Psoas muscle (tissue), 8 donors: ENCODE data around the gene FNBP1. TPM values are rescaled to one million over a fixed set of nuclear protein-coding genes. Genes with fewer than 3 reads are reported as not detected.
"Not testable (repeated sequence)": the region's sequence is repeated elsewhere in the genome, so short reads cannot be mapped to it uniquely, and the experiment has no call there.

Source experiments
- ATAC-seq, 4 donors: fragments of 200-7000 bp; cut with Tn5 transposase; one replicate each; pipeline ENCODE4 v1.9.1; 2020; ENCODE audit warnings: moderate library complexity in 3 of 4, mild to moderate bottlenecking in 2 of 4
- DNase-seq, 2 donors: peaks; one replicate each; pipeline ENCODE4 v3.0.0-alpha.2; 2020
- H3K27ac ChIP-seq: fragments of 200-600 bp; one replicate; pipeline ENCODE4 v1.8.0; 2022
- H3K27me3 ChIP-seq, 3 donors: fragments of 200-600 bp in 1 of 3; one replicate each; pipeline versions ENCODE4 v1.6.1 to v1.8.0; 2013 to 2022; ENCODE audit warnings: low read length in 2 of 3, mild to moderate bottlenecking in 2 of 3, moderate library complexity in 1 of 3; ENCODE audit not compliant: insufficient read depth in 3 of 3
- H3K36me3 ChIP-seq, 2 donors: fragments of 200-600 bp in 1 of 2; one replicate each; pipeline versions ENCODE4 v1.6.1 to v1.8.0; 2013 to 2022; ENCODE audit warnings: low read depth in 1 of 2, mild to moderate bottlenecking in 1 of 2, moderate library complexity in 1 of 2; ENCODE audit not compliant: insufficient read depth in 1 of 2
- H3K4me1 ChIP-seq: fragments of 200-600 bp; one replicate; pipeline ENCODE4 v1.8.0; 2022
- H3K4me3 ChIP-seq: fragments of 200-600 bp; one replicate; pipeline ENCODE4 v1.8.0; 2022; ENCODE audit warnings: mild to moderate bottlenecking
- H3K9me3 ChIP-seq: fragments of 200-600 bp; one replicate; pipeline ENCODE4 v1.8.0; 2022
- WGBS, 3 donors: extraction: QIAGEN DNeasy Blood & Tissue Kit; methylation state at CpG; one replicate each; pipeline versions ENCODE4 v1.1.6 to v1.1.7; 2013; 5-methylcytosine and 5-hydroxymethylcytosine counted together
- intact Hi-C, 2 donors: fragments of 100-400 bp; cut with DNase I; formaldehyde crosslinking; loops; one replicate each; pipeline versions ENCODE4 v1.11.0 to v1.14.2; 2022
- polyA plus RNA-seq, 3 donors: library from polyadenylated mRNA; stranded (reverse); fragments of 200-250 nt; gene quantifications; one replicate each; pipeline ENCODE4 v1.2.3, GENCODE V29; 2013
- total RNA-seq, 4 donors: library from RNA; stranded (reverse); fragmentation: NEBNext Ultra II Directional in 2 of 4; extraction: Animal tissue kit (Norgen Biotek cat#: 25700) in 2 of 4; gene quantifications; one replicate each; pipeline versions ENCODE4 v1.2.1 to v1.2.4, GENCODE V29; 2021 to 2023
- TF ChIP-seq, protein P1 (sequence below): fragments of 200-600 bp; IDR thresholded peaks from one replicate; pipeline ENCODE4 v1.8.0; 2022; ENCODE audit warnings: antibody characterized with exemption
- donor health status: healthy with polysubstance abuse.
- donor health status: DM: no; HTN: no; CAD: no; lungs with moderate emphysema.
- donor health status: Bipolar disorder and iron deficiency.
- donor health status: healthy.
- donor health status: DM: yes; HTN: yes; CAD: no.
- donor health status: DM: no; HTN: no; CAD: no.
- donor health status: DM: no; HTN: no; CAD: no.
- donor health status: DM: yes; HTN: yes; CAD: no.

Gene FNBP1
- total and polyA plus RNA-seq, 7 donors = 4.6 to 30.5 (median 27.2) TPM

DNA sequence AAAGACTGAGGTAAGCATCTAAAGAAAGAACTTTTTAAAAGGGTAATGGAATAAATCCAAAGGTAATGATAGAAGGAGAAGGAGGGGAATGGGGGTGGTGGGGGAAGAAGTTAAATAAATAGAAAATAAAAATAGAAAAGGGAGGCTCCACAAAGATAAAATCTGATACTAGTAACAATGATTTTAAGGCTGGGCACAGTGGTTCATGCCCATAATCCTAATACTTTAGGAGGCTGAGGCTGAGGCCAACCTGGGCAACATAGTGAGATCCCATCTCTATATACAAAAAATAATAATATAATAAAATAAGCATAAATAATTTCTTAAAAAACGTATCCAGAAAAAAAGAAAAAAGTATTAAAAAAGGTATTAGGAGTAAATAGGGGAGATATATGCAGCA, 89.3 kb downstream of the FNBP1 start:
- H3K36me3 ChIP-seq = peaks cover 3 to 40% of the 10 kb centered on the region in 2 donors
- 83 to 93% (median 88%) methylated on average over 1 of the region's 1 CpG for WGBS, 3 donors

DNA sequence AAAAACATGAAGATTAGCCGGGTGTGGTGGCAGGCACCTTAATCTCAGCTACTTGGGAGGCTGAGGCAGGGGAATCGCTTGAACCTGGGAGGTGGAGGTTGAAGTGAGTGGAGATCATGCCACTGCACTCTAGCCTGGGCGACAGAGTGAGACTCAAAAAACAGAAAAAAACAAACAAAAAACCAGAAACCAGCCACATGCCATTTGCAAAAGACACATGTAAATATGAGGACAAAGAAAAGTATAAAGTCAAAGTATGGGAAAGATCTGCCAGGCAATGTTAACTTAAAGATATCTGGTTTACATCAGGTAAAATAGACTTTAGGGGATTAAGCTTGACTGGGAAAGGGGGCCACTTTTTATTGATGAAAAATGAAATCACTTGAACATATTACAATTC, 90.7 kb downstream of the FNBP1 start:
- Histone ChIP-seq H3K27me3 (no peaks in the 10 kb centered on the region), H3K36me3 (peaks cover 1 to 29% of the 10 kb centered on the region in 2 donors), H3K9me3 (no peaks in the 10 kb centered on the region), H3K27ac (no peak overlapping the region), H3K4me3 (no peak overlapping the region), H3K4me1 (no peaks in the 10 kb centered on the region)
- ATAC-seq = no peak
- intact Hi-C loops = no loop called here
- TF ChIP-seq, protein P1, sequence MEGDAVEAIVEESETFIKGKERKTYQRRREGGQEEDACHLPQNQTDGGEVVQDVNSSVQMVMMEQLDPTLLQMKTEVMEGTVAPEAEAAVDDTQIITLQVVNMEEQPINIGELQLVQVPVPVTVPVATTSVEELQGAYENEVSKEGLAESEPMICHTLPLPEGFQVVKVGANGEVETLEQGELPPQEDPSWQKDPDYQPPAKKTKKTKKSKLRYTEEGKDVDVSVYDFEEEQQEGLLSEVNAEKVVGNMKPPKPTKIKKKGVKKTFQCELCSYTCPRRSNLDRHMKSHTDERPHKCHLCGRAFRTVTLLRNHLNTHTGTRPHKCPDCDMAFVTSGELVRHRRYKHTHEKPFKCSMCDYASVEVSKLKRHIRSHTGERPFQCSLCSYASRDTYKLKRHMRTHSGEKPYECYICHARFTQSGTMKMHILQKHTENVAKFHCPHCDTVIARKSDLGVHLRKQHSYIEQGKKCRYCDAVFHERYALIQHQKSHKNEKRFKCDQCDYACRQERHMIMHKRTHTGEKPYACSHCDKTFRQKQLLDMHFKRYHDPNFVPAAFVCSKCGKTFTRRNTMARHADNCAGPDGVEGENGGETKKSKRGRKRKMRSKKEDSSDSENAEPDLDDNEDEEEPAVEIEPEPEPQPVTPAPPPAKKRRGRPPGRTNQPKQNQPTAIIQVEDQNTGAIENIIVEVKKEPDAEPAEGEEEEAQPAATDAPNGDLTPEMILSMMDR = no peak
- 98 to 100% (median 99%) methylated on average over 3 of the region's 3 CpGs for WGBS, 3 donors
- DNase-seq = no peak

More for the DNA sequence above, 89.3 kb downstream of the FNBP1 start:
- Histone ChIP-seq H3K4me1 (no peaks in the 10 kb centered on the region), H3K9me3 (no peaks in the 10 kb centered on the region), H3K4me3 (no peak overlapping the region), H3K27me3 (no peaks in the 10 kb centered on the region), H3K27ac (no peak overlapping the region)
- TF ChIP-seq, protein P1 = no peak
- DNase-seq = no peak
- no peak for ATAC-seq
- intact Hi-C loops = no loop called here

DNA sequence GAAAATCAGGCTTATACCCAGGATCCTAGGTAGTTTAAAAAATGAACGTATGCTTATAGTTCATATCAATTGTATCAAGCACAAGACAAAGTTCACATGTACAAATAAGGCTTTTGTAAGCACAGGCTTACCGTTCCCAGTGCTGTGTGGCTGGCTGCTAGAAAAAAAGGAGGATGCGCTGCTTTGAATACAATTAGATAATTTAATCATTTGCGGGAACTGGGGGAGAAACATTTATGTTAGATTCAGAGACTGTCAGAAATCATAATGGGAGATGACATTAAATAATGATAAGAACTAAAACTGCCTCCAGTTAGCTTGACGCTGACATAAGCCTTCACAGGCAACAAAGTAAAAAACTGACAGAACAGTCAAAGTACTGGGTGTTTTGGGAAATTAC, 93.2 kb downstream of the FNBP1 start:
- TF ChIP-seq, protein P1 = no peak
- Histone ChIP-seq H3K36me3 (peaks cover 0 to 7% of the 10 kb centered on the region in 2 donors), H3K4me3 (no peak overlapping the region), H3K4me1 (no peaks in the 10 kb centered on the region), H3K9me3 (no peaks in the 10 kb centered on the region), H3K27me3 (no peaks in the 10 kb centered on the region), H3K27ac (no peak overlapping the region)
- intact Hi-C loops = no loop called here
- 92 to 93% (median 92%) methylated on average over 5 of the region's 5 CpGs for WGBS, 3 donors
- ATAC-seq (no peak), DNase-seq (no peak)

DNA sequence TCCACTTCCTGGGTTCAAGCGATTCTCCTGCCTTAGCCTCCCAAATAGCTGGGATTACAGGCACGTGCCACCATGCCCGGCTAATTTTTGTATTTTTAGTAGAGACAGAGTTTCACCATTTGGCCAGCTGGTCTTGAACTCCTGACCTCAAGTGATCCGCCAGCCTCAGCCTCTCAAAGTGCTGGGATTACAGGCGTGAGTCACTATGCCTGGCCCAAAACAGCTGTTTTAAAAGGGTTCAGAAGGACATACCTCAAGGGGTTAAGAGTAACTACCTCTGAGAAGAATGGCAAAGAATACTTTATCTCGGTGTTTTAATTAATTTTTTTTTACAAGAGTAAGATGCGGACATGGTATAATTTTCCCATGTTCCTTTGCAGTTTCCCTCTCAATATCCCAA, 94.4 kb downstream of the FNBP1 start:
- H3K4me3 ChIP-seq, H3K27ac ChIP-seq, ATAC-seq, H3K27me3 ChIP-seq, intact Hi-C loops, H3K9me3 ChIP-seq, H3K36me3 ChIP-seq, DNase-seq, H3K4me1 ChIP-seq: not testable (repeated sequence)
- 65 to 76% (median 75%) methylated on average over 7 of the region's 7 CpGs for WGBS, 3 donors

DNA sequence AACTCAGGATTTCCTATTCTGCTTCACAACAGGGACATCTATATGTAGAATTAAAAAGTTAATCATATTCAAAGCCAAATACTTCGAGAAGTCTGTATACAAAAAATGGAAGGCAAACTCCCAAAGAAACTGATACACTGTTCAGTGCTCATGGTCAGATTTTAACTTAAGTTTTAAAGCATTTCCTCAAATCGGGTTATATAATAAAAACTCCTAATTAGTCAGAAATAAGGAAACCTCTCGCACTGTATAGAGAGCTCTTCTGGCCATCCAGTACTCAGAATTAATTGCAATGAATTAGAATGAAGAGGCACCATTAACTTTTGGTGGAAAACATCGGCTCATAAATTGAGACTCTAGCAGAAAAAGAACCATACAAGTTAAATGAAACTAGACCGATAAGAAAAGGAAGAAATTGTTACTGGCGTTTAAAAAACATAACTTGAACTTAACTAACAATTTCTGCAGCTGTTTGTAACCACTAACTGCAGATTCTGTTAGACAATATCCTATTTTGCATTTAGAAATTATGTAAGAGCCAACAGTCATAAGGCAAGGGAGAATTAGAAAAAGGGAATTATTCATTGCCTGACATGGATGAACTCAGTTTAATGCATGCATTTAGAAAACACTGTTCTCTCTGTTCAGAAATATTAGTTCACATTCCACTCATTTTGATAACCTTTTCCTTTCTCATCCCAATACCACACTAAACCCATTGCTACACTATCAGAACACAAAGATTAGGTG, 96.6 kb downstream of the FNBP1 start:
- peaks cover 0 to 3% of the 10 kb centered on the region in 2 donors for H3K36me3 ChIP-seq
- no peak overlapping the region for H3K4me3 ChIP-seq
- H3K9me3 ChIP-seq = no peaks in the 10 kb centered on the region
- DNase-seq (no peak), ATAC-seq (no peak)
- WGBS, 3 donors = 79 to 84% (median 79%) methylated on average over 6 of the region's 6 CpGs
- no peaks in the 10 kb centered on the region for H3K27me3 ChIP-seq
- no peaks in the 10 kb centered on the region for H3K4me1 ChIP-seq
- H3K27ac ChIP-seq = no peak overlapping the region
- TF ChIP-seq, protein P1 = no peak
- intact Hi-C loops = no loop called here
